H9 (cell line): ENCODE data around the gene ZBED2. TPM values are rescaled to one million over a fixed set of nuclear protein-coding genes. Genes with fewer than 3 reads are reported as not detected.

Source experiments
- DNase-seq: peaks from one replicate; pipeline ENCODE4 v3.0.0-alpha.2; 2017
- H2AFZ ChIP-seq: one replicate; pipeline ENCODE4 v1.6.1; 2013; ENCODE audit warnings: mild to moderate bottlenecking, low read length, control low read depth, moderate library complexity
- H2AK5ac ChIP-seq: 2 replicates; pipeline ENCODE4 v1.6.1; 2013; ENCODE audit warnings: low read length, control low read depth, mixed read lengths; ENCODE audit not compliant: insufficient read length
- H2BK120ac ChIP-seq: one replicate; pipeline ENCODE4 v1.6.1; 2013; ENCODE audit warnings: low read depth, mild to moderate bottlenecking, low read length, control low read depth, inconsistent platforms; ENCODE audit not compliant: poor library complexity, severe bottlenecking
- H2BK12ac ChIP-seq: 2 replicates; pipeline ENCODE4 v1.6.1; 2013; ENCODE audit warnings: low read length, control low read depth, mixed read lengths, low read depth; ENCODE audit not compliant: insufficient read length
- H2BK15ac ChIP-seq: 2 replicates; pipeline ENCODE4 v1.6.1; 2013; ENCODE audit warnings: low read depth, low read length, control low read depth
- H2BK20ac ChIP-seq: one replicate; pipeline ENCODE4 v1.6.1; 2013; ENCODE audit warnings: low read depth, mild to moderate bottlenecking, low read length, control low read depth, inconsistent platforms; ENCODE audit not compliant: poor library complexity, severe bottlenecking
- H2BK5ac ChIP-seq: 2 replicates; pipeline ENCODE4 v1.6.1; 2013; ENCODE audit warnings: low read length, control low read depth, mixed read lengths; ENCODE audit not compliant: insufficient read length
- H3K14ac ChIP-seq: 2 replicates; pipeline ENCODE4 v1.6.1; 2013; ENCODE audit warnings: low read length, control low read depth; ENCODE audit not compliant: insufficient read depth
- H3K18ac ChIP-seq: 2 replicates; pipeline ENCODE4 v1.6.1; 2013; ENCODE audit warnings: low read depth, mild to moderate bottlenecking, mixed read lengths, low read length, control low read depth; ENCODE audit not compliant: insufficient read length
- H3K23ac ChIP-seq: 2 replicates; pipeline ENCODE4 v1.6.1; 2013; ENCODE audit warnings: low read length, control low read depth, mixed read lengths, low read depth; ENCODE audit not compliant: insufficient read length
- H3K23me2 ChIP-seq: 2 replicates; pipeline ENCODE4 v1.6.1; 2013; ENCODE audit warnings: low read depth, mild to moderate bottlenecking, mixed read lengths, low read length, control low read depth; ENCODE audit not compliant: insufficient read length, poor library complexity, severe bottlenecking
- H3K27ac ChIP-seq: 2 replicates; pipeline ENCODE4 v1.5.1; 2013; ENCODE audit warnings: low read length, control low read depth, mixed read lengths, low read depth; ENCODE audit not compliant: insufficient read length
- H3K27me3 ChIP-seq: 2 replicates; pipeline ENCODE4 v1.6.1; 2013; ENCODE audit warnings: low read length, control low read depth, inconsistent platforms; ENCODE audit not compliant: insufficient read depth
- H3K4ac ChIP-seq: 2 replicates; pipeline ENCODE4 v1.6.1; 2013; ENCODE audit warnings: low read depth, mild to moderate bottlenecking, control low read depth, inconsistent platforms, low read length, moderate library complexity
- H3K4me1 ChIP-seq: 2 replicates; pipeline ENCODE4 v1.6.1; 2013; ENCODE audit warnings: low read length, control low read depth, inconsistent platforms; ENCODE audit not compliant: insufficient read depth
- H3K4me2 ChIP-seq: 2 replicates; pipeline ENCODE4 v1.6.1; 2013; ENCODE audit warnings: low read length, control low read depth, mixed read lengths; ENCODE audit not compliant: insufficient read length, insufficient read depth
- H3K56ac ChIP-seq: 2 replicates; pipeline ENCODE4 v1.6.1; 2013; ENCODE audit warnings: low read depth, mild to moderate bottlenecking, mixed read lengths, low read length, control low read depth; ENCODE audit not compliant: insufficient read length
- H3K79me1 ChIP-seq: 2 replicates; pipeline ENCODE4 v1.6.1; 2013; ENCODE audit warnings: low read depth, mild to moderate bottlenecking, moderate library complexity, low read length, control low read depth, inconsistent platforms; ENCODE audit not compliant: insufficient read depth, poor library complexity, severe bottlenecking
- H3K79me2 ChIP-seq: 2 replicates; pipeline ENCODE4 v1.6.1; 2013; ENCODE audit warnings: low read length, control low read depth, inconsistent platforms; ENCODE audit not compliant: insufficient read depth
- H3K9ac ChIP-seq: 2 replicates; pipeline ENCODE4 v1.6.1; 2013; ENCODE audit warnings: low read length, control low read depth, mixed read lengths; ENCODE audit not compliant: insufficient read length; ENCODE audit errors: extremely low read depth
- H3K9me3 ChIP-seq: one replicate; pipeline ENCODE4 v1.6.1; 2013; ENCODE audit warnings: low read depth, low read length, inconsistent platforms; ENCODE audit not compliant: control insufficient read depth
- H3T11ph ChIP-seq: one replicate; pipeline ENCODE4 v1.6.1; 2013; ENCODE audit warnings: mild to moderate bottlenecking, low read length, control low read depth, inconsistent platforms
- H4K20me1 ChIP-seq: one replicate; pipeline ENCODE4 v1.6.1; 2013; ENCODE audit not compliant: control insufficient read depth, insufficient read length, insufficient read depth
- H4K5ac ChIP-seq: 2 replicates; pipeline ENCODE4 v1.6.1; 2013; ENCODE audit warnings: low read depth, mild to moderate bottlenecking, mixed read lengths, low read length, control low read depth; ENCODE audit not compliant: insufficient read length
- H4K8ac ChIP-seq: replicated peaks from 2 replicates; pipeline ENCODE4 v1.6.1; 2013; ENCODE audit warnings: low read length, control low read depth, mixed read lengths, low read depth; ENCODE audit not compliant: insufficient read length
- H4K91ac ChIP-seq: 2 replicates; pipeline ENCODE4 v1.6.1; 2013; ENCODE audit warnings: low read depth, mild to moderate bottlenecking, moderate library complexity, mixed read lengths, low read length, control low read depth; ENCODE audit not compliant: insufficient read length
- H3K27ac Mint-ChIP-seq, 3 experiments: 2 replicates in 2 of 3; 3 replicates in 1 of 3; pipeline ENCODE4 v1.8.0; 2020 to 2021; ENCODE audit warnings: mixed read lengths in 3 of 3, mild to moderate bottlenecking in 1 of 3, moderate library complexity in 1 of 3
- H3K27me3 Mint-ChIP-seq: 2 replicates; pipeline ENCODE4 v1.8.0; 2021; ENCODE audit warnings: low read depth, mild to moderate bottlenecking, moderate library complexity, mixed read lengths
- H3K36me3 Mint-ChIP-seq, 3 experiments: 2 replicates in 2 of 3; 3 replicates in 1 of 3; pipeline ENCODE4 v1.8.0; 2020 to 2021; ENCODE audit warnings: low read depth in 3 of 3, mixed read lengths in 3 of 3; ENCODE audit not compliant: insufficient read depth in 1 of 3
- H3K4me1 Mint-ChIP-seq, 2 experiments: 2 replicates each; pipeline ENCODE4 v1.8.0; 2020; ENCODE audit warnings: mixed read lengths in 2 of 2
- H3K4me3 Mint-ChIP-seq, 2 experiments: 2 replicates in 1 of 2; 3 replicates in 1 of 2; pipeline ENCODE4 v1.8.0; 2020 to 2021; ENCODE audit warnings: mild to moderate bottlenecking in 2 of 2, mixed read lengths in 2 of 2, moderate library complexity in 1 of 2
- H3K9me3 Mint-ChIP-seq, 2 experiments: 2 replicates in 1 of 2; 3 replicates in 1 of 2; pipeline ENCODE4 v1.8.0; 2020; ENCODE audit warnings: mild to moderate bottlenecking in 2 of 2, mixed read lengths in 2 of 2, moderate library complexity in 1 of 2
- WGBS: extraction: QIAGEN DNeasy Blood & Tissue Kit; methylation state at CpG from one replicate; pipeline ENCODE4 v1.1.7; 2013; ENCODE audit warnings: missing lambda C conversion rate, low lambda C conversion rate, mixed read lengths; ENCODE audit not compliant: insufficient read length; ENCODE audit errors: extremely low coverage; 5-methylcytosine and 5-hydroxymethylcytosine counted together
- total RNA-seq: library from RNA; stranded (reverse); gene quantifications from 2 replicates; pipeline ENCODE4 v1.2.1, GENCODE V29; 2021
- TF ChIP-seq, protein P1 (sequence below): fragments of 200-600 bp; sonication (generic); conservative IDR thresholded peaks from 3 replicates; pipeline ENCODE4 v1.8.0; 2021; ENCODE audit warnings: antibody characterized with exemption, mild to moderate bottlenecking

The ZBED2 gene
- total RNA-seq, 1 experiment from 2014 or later = not detected

DNA sequence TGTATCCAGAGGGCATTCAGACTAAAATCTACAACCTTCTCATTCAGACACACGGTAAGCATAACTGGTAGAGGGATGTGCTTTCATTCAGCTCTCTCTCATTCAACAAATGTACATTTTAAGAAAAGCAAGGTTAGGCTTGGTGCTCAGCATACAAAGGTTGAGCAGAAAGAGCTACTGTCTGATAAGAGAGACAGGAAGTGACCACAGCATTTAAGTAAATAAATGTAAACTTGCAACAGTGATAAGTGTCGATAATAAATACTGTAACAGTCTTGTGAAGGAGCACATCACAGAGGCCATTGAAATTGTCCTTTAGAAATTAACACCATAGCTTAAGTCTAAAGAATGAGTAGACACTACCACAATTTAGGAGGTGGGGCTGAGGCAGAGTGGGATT, 49.8 kb downstream of the ZBED2 start:
- Histone ChIP-seq H3K23ac (no peak overlapping the region), H2BK20ac (no peak overlapping the region), H4K8ac (no peak overlapping the region), H4K20me1 (no peaks in the 10 kb centered on the region), H3K79me1 (no peaks in the 10 kb centered on the region), H4K91ac (no peak overlapping the region), H3K4me1 (peaks cover 4% of the 10 kb centered on the region; the same call in 1 of the 2 replicates), H2BK15ac (no peak overlapping the region), H3K27me3 (no peaks in the 10 kb centered on the region), H2AK5ac (no peak overlapping the region), H2BK5ac (no peak overlapping the region), H3K23me2 (no peaks in the 10 kb centered on the region), H3K9me3 (no peaks in the 10 kb centered on the region), H3K18ac (no peak overlapping the region), H2BK12ac (no peak overlapping the region), H3K4ac (no peak overlapping the region), H3K56ac (no peak overlapping the region), H3K79me2 (0 out of 2 replicates have a peak, but pooled peaks cover 1% of the 10 kb centered on the region), H3K9ac (no peak overlapping the region), H3T11ph (no peak overlapping the region), H2AFZ (no peak overlapping the region), H2BK120ac (no peak overlapping the region), H3K4me2 (no peak overlapping the region), H3K14ac (no peak overlapping the region), H3K27ac (no peak overlapping the region), H4K5ac (no peak overlapping the region)
- Mint-ChIP-seq H3K27ac (no peak overlapping the region), H3K36me3 (no peaks in the 10 kb centered on the region), H3K4me1 (no peaks in the 10 kb centered on the region; a peak in 2 of 4 replicates), H3K27me3 (no peaks in the 10 kb centered on the region), H3K4me3 (no peak overlapping the region), H3K9me3 (no peaks in the 10 kb centered on the region)
- DNase-seq = no peak
- no CpG with 5 or more reads among the region's 2 CpGs for WGBS
- TF ChIP-seq, protein P1, sequence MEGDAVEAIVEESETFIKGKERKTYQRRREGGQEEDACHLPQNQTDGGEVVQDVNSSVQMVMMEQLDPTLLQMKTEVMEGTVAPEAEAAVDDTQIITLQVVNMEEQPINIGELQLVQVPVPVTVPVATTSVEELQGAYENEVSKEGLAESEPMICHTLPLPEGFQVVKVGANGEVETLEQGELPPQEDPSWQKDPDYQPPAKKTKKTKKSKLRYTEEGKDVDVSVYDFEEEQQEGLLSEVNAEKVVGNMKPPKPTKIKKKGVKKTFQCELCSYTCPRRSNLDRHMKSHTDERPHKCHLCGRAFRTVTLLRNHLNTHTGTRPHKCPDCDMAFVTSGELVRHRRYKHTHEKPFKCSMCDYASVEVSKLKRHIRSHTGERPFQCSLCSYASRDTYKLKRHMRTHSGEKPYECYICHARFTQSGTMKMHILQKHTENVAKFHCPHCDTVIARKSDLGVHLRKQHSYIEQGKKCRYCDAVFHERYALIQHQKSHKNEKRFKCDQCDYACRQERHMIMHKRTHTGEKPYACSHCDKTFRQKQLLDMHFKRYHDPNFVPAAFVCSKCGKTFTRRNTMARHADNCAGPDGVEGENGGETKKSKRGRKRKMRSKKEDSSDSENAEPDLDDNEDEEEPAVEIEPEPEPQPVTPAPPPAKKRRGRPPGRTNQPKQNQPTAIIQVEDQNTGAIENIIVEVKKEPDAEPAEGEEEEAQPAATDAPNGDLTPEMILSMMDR = no peak

Other genes with a start within 250 kb of the ZBED2 start
- not detected in 2 replicates for gene CD96, start 53.1 kb downstream of the ZBED2 start, total RNA-seq
- gene PLCXD2, start 79.3 kb upstream of the ZBED2 start, total RNA-seq = 1.5 and 1.7 TPM in 2 replicates